GM12864 (cell line): ENCODE measurements around the gene ABCC5.
"Not testable (repeated sequence)": the region's sequence is repeated elsewhere in the genome, so short reads cannot be mapped to it uniquely, and the experiment has no call there.

ENCODE experiments used
- DNase-seq: peaks from one replicate; pipeline ENCODE4 v3.0.0-alpha.2; 2011; ENCODE audit warnings: low read depth
- H3K4me3 ChIP-seq: 2 replicates; pipeline ENCODE4 v1.5.1; 2011; ENCODE audit warnings: mild to moderate bottlenecking, low read depth, low read length, control low read depth
- TF ChIP-seq, protein P1 (sequence below): IDR thresholded peaks from 2 replicates; pipeline ENCODE4 v1.5.1; 2011; ENCODE audit warnings: low read depth, mild to moderate bottlenecking, moderate library complexity, low read length, control low read depth, inconsistent platforms; ENCODE audit errors: missing control alignments

ABCC5 gene

DNA sequence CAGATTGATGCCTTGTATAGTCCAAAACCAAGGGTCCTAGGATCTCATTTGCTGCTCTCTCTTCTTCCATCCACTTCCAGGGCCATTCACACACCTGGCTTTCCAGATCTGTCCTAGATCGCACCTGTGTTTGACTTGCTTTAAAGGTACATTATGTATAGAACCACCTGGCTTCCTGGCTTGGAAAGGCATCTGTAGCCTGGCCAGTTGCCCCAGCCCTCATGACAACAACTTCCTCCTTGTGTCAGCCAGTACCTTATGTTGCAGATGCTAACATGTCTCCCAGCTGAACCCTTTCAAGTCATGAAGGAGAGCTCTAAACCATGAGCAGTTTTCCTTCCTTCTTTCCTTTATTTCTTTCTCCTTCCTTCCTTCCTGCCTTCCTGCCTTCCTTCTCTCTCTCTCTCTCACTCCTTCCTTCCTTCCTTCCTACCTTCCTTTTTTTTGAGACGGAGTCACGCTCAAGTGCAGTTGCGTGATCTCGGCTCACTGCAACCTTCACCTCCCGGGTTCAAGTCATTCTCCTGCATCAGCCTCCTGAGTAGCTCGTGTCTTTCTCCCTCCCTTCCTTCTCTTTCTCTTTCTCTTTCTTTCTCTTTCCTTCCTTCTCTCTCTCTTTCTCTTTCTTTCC is 32.6 kb upstream of the ABCC5 start:
- DNase-seq, result no peak
- TF ChIP-seq, protein P1, sequence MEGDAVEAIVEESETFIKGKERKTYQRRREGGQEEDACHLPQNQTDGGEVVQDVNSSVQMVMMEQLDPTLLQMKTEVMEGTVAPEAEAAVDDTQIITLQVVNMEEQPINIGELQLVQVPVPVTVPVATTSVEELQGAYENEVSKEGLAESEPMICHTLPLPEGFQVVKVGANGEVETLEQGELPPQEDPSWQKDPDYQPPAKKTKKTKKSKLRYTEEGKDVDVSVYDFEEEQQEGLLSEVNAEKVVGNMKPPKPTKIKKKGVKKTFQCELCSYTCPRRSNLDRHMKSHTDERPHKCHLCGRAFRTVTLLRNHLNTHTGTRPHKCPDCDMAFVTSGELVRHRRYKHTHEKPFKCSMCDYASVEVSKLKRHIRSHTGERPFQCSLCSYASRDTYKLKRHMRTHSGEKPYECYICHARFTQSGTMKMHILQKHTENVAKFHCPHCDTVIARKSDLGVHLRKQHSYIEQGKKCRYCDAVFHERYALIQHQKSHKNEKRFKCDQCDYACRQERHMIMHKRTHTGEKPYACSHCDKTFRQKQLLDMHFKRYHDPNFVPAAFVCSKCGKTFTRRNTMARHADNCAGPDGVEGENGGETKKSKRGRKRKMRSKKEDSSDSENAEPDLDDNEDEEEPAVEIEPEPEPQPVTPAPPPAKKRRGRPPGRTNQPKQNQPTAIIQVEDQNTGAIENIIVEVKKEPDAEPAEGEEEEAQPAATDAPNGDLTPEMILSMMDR, result no peak
- no peak overlapping the region for H3K4me3 ChIP-seq

GRCh38 chr3:184045995-184046394 is 28.3 kb upstream of the ABCC5 start:
- no peak overlapping the region for H3K4me3 ChIP-seq
- DNase-seq, result no peak
- TF ChIP-seq, protein P1, result no peak

GRCh38 chr3:184042617-184043016 is 24.9 kb upstream of the ABCC5 start:
- DNase-seq, result no peak
- TF ChIP-seq, protein P1, result no peak

DNA sequence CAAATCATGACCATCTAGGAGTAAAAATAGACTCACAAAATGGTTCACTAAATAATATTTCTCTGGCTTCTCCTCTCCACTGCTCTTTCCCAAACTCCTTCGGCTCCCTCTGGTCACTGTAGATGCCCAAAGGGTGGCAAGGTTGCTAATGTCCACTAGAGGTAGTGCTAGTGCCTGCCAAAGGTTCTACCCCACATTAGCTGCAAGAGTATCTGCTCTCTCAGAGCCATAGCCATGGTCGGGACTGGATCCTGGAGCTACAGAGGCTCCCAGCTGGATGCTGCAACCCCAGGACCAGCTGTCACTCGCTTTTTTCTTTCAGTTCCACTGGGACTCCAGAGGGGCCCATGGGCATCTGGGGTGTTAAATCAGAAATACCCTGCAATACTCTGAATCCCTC is 22.3 kb upstream of the ABCC5 start:
- no peak overlapping the region for H3K4me3 ChIP-seq
- TF ChIP-seq, protein P1, result peak; percentile 20
- DNase-seq, result no peak

More at GRCh38 chr3:184042617-184043016, 24.9 kb upstream of the ABCC5 start:
- no peak overlapping the region for H3K4me3 ChIP-seq

DNA sequence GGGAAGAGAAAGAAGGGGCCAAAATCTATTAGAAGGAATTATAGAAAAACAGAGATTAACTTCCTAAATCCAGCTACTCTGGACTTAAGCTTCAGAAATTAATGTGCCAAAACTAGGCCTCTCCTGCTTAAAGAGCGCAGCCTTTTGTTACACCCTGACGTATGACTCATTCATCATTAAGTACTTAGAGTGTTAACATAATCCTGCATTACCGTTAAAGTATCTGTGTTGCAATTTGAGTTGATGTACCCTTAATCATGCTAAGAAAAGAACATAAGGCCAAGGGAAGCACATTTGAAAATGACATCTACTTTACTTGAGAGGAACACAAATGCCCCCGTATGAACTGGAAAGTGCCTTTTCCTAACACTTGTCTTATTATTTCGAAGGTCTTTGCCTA is 21.7 kb upstream of the ABCC5 start:
- DNase-seq, result no peak
- TF ChIP-seq, protein P1, result no peak
- no peak overlapping the region for H3K4me3 ChIP-seq

- not testable (repeated sequence) for DNase-seq, H3K4me3 ChIP-seq
Measured at GRCh38 chr3:184038307-184038706, 20.6 kb upstream of the ABCC5 start.

GRCh38 chr3:184037816-184038215 is 20.1 kb upstream of the ABCC5 start:
- H3K4me3 ChIP-seq, result no peak overlapping the region
- no peak for DNase-seq

More at GRCh38 chr3:184037816-184038215, 20.1 kb upstream of the ABCC5 start:
- TF ChIP-seq, protein P1, result peak; percentile 6
